Fibroblast of skin of right quadriceps (primary cell): ENCODE measurements around the gene C2.
"Not testable (repeated sequence)": the region's sequence is repeated elsewhere in the genome, so short reads cannot be mapped to it uniquely, and the experiment has no call there.

Experiments used
- DNase-seq: peaks from one replicate; pipeline ENCODE4 v3.0.0-alpha.2; 2013

Gene C2

DNA sequence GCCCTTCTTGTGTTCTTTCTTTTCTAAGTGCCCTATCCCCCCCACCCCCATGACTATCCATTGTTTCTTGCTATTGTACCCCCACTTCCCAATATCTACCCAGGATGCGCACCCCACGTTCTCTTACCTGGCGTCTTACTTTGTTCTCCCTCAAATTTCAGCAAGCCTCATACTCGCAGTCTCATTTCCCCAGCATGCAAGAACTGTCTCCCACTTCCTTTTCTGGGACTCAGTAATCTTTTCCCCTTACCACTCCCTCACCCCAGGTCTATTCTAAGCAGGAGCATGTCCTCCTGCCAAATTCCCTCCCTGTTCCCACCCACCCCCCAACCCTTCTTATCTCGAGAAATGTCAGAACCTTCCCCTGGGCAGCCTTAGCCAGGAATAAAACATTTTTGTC is 28.3 kb upstream of the C2 start:
- no peak for DNase-seq

DNA sequence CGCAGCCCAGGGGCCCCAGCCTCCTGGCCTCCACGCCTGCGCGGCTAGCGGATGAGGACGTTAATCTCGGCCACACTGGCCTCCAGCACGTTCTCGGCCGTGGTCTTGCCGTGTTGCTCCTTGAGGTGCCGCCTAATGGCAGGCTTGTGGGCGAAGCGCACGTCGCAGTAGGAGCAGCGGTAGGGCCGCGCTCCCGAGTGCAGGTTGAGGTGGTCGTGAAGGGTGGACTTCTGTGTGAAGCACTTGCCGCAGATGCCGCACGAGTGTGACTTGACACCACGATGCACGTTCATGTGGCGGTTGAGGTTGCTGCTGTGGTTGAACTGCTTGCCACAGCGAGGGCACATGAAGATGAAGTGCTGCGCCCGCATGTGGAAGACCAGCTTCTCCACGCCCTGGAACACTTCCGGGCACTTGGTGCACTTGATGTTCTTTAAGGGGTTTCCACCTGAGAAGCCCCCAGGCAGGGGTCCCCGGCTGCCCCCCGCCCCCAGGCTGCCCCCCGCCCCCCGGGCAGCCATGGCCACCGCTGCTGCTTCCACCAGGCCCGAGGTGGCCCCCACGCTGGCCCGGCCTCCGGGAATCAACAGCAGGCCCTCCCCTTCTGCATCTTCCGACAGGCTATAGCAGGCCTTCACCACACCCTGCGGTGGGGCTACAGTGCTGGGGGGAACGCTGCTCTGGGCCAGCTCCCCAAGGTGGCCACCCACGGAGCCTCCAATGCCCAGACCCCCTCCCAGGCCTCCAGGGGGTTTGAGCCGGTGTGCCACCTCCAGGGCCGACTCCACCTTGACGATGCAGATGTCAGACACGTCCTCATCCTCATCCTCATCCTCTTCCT is 27.4 kb upstream of the C2 start:
- DNase-seq: no peak

GRCh38 chr6:31900917-31901414 is 26.6 kb upstream of the C2 start:
- no peak for DNase-seq

GRCh38 chr6:31901415-31901952 is 26.0 kb upstream of the C2 start:
- DNase-seq: peak; percentile 49

DNA sequence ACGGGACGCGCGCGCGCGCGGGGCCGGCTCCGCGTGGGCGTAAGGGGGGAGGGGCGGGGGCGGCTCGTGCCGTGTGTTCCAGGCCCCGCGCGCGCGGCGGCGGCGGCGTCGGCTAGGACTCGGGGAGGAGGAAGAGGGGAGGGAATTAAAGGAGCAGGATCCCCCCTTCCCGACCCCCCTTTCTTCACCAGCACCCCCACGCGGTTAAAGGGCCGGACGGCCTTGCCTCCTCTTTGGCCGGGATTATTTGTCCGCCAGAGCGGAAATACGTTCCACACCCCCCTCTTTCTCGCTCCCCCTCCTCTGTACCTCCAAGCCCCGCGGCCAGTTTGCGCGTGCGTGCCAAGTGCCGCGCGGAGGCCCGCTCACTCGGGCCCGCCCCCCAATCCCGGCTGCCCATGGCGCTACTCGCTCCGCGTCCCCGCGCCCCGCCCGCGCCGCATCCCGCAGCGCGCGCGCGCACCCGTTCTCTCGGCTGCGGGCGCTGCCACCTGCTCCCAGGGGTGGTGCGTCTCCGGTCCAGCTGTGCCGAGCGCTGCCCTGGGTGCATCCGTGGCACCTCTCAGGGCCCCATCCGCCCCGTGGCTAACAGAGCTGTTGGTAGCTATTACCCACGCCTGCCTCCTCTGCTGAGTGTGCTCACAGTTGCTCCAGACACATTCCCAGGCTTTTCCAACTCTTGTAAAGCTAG is 25.4 kb upstream of the C2 start, which contains the start of gene ZBTB12:
ZBTB12 (minus strand) TSS at position 134 of the 691 bp plus-strand sequence. CDS start 781 bp downstream, outside the sequence.
- peak; percentile 96 for DNase-seq

DNA sequence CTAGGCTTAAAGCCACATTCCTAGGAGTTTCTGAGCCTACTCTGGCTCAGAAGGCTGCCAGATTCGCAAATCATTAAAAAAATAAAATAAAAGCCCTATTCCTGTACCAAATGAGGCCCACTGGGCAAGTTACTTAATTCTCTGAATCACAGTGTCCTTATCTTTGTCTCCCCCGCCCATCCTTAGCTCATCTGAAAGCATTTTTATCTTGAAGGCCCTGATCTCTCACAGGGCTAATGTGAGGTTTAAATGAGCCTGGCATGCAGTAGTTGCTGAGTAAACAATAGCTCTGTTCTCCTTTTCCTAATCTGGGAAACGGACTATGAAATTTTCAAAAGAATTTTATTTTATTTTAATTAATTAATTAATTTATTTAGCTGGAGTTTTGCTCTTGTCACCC is 23.6 kb upstream of the C2 start:
- no peak for DNase-seq

GRCh38 chr6:31905041-31905440 is 22.5 kb upstream of the C2 start:
- no peak for DNase-seq

DNA sequence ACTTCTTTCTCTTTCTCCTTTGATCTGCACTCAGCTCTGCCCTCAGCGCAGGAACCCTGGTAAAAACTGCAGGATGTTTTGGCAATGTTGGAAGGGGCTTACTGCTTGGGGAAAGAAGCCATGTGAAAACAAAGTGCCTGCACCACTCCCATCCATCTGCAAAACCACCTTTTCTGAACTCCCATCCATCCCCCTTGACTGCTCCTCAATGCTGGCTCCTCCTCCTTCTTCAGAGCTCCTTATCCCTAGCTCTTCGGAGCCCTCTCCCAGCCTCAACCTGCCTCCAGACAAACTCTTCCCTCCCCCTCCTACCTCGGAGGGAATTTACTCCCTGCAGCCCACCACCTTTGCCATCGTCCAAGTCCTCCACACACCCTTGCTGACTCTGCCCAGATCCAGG is 21.4 kb upstream of the C2 start:
- DNase-seq: no peak

GRCh38 chr6:31906727-31907126 is 20.8 kb upstream of the C2 start:
- DNase-seq: not testable (repeated sequence)

- peak; percentile 79 for DNase-seq
Observed at GRCh38 chr6:31907158-31907813, 20.2 kb upstream of the C2 start.

GRCh38 chr6:31908255-31908654 is 19.3 kb upstream of the C2 start:
- DNase-seq: not testable (repeated sequence)

DNA sequence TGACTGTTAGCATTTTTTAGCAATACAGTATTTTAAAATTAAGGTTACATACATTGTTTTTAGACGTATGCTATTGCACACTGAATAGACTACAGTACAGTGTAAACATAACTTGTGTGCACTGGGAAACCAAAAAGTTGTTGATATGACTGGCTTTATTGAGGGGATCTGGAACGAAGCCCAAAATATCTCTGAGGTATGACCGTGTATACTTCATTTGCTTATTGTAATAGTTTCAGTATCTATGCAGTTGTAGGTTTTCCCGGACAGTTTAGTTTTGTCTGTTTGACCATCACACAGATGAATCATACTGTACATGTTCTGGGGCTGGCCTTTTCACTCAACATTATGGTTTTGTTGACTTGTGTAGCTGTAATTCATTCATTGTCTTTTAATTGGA is 18.7 kb upstream of the C2 start:
- DNase-seq: peak; percentile 49

DNA sequence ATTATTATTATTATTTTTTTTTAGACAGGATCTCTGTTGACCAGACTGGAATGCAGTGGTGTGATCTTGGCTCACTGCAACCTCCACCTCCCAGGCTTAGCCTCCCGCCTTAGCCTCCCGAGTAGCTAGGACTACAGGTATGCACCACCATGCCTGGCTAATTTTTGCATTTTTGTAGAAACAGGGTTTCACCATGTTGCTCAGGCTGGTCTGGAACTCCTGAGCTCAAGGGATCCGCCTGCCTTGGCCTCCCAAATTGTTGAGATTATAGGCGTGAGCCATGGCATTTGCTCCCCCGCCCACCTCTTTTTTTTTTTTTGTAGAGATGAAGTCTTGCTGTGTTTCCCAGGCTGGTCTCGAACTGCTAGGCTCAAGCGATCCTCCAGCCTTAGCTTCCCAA is 18.2 kb upstream of the C2 start:
- DNase-seq: not testable (repeated sequence)

DNA sequence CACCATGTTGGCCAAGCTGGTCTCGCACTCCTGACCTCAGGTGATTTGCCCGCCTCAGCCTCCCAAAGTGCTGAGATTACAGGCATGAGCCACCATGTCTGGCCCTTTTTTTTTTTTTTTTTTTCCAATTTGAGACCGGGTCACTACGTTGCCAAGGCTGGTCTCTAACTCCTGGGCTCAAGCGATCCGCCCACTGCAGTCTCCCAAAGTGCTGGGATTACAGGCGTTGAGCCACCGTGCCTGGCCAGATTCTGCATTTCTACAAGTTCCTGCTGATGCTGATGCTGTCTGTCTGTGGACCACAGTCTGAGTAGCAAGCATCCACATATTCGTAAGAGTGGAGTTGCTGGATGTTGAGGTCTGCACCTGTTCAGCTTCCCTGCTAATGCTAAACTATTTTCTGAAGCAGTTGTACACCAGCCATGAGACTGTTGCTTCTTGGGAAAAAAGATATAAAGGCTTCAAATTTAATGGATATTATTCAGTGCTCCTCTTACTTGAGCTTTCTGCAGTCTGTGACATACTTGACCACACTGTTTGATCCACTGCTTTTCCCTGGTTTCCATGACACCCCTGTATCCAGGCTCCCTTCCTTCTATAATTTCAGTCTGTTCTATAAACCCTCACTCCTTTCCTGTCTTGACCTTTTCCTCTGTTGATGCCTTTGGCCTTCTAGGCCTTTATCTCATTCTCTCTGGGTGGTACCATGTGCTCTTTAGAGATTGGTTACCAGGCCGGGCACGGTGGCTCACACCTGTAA is 15.5 kb upstream of the C2 start:
- DNase-seq: no peak

GRCh38 chr6:31915351-31915750 is 12.2 kb upstream of the C2 start:
- DNase-seq: no peak

DNA sequence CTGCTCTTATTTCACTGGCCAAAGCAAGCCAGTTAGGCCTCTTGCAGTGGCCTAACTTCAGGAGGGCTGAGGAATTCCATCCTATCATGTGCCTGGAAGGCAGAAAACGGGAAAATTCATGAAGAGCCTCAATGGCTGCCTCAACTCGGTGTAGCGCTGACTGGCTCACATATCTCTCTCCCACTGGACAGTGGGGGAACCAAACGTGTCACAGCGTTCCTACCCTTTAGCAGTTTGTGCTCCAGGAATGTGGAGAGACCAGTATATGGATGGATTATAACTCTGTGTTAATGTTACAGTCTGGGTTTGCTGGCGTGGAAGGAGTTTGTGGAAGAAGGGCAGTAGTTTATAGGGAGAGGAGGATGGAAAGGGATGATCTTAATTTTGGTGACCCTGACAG is 11.8 kb upstream of the C2 start:
- no peak for DNase-seq

- no peak for DNase-seq
Observed at GRCh38 chr6:31918069-31918720, 9.3 kb upstream of the C2 start.

GRCh38 chr6:31919624-31920303 is 7.8 kb upstream of the C2 start:
- no peak for DNase-seq

- no peak for DNase-seq
Observed at GRCh38 chr6:31920811-31921210, 6.7 kb upstream of the C2 start.

- DNase-seq: no peak
Observed at GRCh38 chr6:31922942-31923341, 4.6 kb upstream of the C2 start.
